HG03103 (cell line): ENCODE results near the gene SORCS2.
"Not testable (repeated sequence)": the region's sequence is repeated elsewhere in the genome, so short reads cannot be mapped to it uniquely, and the experiment has no call there.

ENCODE experiments used
- ATAC-seq: cut with Tn5 transposase; IDR thresholded peaks from one replicate; pipeline ENCODE4 v1.9.1; 2021; ENCODE audit warnings: low read depth; ENCODE audit not compliant: unreplicated experiment

SORCS2 gene

DNA sequence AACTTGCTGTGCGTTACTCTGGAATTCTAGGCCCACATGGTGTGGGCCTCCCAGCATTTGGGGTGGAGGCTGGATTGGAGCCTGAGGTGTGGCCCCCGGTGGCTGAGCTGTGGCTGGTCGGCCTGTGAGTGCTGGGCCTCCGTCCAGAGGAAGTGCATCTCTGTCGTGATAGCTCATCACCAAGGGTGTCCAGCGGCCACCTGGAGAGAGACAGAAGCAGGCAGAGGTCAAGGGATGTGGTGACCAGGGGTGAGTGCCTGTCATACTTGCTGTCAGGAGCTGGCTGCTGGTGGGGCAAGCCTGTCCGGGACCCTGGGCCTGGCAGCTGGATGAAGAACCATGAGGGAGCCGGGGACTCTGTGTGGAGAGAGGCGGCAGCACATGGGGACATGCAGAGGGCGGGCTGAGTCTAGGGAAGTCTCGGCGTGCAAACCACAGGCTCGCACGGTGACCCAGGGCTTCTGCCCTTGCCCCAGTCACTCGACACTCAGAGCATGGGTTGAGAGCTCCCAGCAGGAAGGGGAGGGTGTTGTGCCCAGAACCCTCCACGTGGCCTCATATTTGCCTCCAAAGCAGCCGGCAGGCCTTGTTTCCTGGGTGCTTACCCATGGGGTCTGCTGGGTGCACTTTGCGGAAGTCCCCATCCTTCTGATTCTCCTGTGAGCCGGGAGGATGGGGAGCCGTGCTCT is 6.2 kb downstream of the SORCS2 start:
- no peak for ATAC-seq

DNA sequence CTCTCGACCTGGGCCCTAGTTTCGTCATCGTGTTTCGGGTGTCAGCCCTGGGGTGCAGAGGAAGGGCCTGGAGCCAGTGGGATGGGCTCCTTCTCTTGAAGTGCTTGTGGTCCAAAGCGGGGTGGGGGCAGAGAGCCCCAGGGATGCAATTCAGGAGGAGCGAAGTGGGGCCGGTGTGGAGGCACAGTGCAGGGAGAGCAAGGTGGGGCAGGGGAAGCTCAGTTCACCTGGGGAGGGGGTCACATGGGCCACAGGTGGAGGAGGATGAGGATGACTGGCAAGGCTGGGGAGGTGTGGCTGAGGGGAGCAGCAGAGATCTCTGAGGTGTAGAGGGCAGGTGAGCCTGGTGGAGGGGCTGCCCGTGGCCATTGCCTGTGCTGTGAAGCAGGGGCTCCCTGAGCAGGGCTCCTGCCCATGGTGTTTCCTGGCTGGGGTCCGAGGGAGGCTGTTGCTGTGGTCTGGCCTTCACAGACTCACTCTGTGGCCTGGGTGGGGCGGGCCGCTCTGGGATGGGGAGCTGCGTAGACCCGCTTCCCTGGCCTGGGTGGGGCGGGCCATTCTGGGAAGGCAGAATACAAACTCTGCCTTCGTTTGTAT is 6.9 kb downstream of the SORCS2 start:
- no peak for ATAC-seq

DNA sequence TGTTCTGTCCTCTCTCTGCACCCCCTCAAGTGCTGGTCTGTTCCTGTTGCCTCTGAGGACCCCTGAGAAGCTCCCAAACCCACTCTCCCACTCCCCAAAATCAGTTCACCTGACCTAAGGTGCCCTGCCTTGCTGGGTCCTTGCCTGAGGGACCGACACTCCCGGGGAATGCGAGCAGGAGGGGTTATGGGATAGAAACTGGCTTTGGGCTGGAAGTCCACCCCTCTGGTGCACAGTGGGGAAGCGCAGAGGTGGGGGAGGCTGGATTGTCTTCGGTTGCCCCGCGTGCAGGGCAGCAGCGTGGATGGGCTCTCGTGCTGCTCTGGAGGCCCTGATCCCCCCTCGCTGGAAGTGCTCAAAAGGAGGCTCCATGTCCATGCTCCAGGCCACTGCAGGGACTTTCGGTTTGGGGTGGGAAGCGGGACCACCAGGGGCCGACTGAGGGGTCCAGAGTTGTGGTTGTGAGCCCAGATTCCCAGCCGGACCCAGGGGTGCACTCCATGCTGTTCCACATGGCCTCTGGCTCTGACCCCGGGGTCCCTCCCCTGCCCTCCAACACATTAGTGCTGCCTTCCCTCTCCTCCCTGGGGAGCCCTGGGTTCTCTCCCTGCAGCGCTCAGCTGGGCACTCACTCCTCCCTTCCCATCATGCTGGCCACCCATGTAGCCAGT is 7.6 kb downstream of the SORCS2 start:
- ATAC-seq = no peak

DNA sequence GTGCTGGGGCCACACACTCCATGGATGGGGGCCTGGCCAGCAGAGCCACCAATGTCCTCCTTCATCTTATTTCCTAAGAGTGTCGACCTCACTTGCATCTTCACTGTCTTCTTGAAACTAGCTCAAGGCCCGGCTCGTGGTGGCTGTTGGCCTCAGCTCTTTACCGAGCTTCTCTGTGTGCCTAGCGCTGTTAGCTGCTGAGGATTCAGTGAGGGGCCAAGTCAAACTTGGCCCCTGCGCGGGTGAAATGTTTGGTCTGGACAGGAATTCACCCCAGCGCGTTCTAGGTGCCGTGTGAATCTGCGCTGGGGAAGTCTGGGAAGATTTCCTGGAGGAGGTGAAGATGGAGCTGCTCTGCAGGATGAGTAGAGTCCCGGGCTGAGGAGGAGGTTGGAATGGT is 8.5 kb downstream of the SORCS2 start:
- no peak for ATAC-seq

DNA sequence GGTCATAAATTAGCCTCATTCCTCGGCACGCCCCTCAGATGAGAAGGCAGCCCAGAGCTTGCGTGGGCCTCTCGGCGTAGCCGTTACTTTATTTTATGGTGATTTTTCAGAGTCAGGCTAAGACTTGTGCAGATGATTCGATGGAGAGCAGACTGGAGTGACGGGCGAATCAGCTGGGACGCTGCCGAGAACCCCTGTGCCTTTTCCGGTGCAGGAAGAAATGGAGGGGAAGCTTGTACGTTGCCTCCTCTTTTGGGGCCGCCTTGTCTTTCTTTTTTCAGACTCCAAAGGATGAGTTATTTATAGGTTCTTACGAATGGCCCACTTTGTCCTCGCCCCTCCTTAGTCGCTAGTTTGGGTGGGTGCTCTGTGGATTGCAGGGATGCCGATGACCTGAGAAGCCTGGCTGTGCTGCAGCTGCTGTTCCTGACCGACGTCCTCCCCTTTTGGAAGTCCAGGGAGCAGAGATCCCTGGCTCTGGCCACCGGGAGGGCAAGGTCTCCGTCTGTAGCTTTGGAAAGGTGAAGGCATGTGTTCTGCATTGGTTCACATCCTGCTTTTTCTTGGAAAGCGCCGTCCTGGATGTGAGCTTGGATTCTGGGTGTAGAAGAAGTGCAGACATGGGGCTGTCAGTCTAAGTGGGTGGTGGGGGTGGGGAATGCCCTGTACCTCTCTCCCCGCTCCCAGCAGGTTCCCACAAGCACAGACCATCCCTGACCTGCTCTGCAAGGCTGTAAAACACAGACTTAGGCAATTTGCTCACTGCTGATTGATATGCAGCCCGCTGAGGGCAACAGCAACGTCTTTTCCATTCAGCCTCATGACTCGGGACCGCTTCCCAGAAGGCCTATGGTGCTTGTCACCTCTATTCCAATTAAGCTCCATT is 9.3 kb downstream of the SORCS2 start:
- no peak for ATAC-seq

DNA sequence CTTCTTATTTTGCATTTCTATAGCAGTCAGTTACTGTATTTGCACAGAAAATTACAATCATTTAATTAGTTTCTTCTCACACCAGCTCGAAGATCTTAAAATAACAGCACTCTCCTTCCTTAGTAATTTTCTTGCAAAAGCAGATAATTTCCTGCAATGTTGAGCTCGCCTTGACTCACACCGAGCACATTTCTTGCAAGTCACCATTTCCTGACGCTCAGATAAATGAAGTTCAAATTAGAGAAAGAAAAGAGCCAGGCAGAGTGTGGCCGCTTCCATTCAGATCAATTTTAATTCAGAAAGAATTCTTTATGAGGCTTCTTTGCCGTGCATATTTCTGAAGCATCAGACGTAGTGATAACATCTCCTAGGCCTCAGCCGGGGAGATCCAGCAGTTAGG is 10.1 kb downstream of the SORCS2 start:
- ATAC-seq = no peak

DNA sequence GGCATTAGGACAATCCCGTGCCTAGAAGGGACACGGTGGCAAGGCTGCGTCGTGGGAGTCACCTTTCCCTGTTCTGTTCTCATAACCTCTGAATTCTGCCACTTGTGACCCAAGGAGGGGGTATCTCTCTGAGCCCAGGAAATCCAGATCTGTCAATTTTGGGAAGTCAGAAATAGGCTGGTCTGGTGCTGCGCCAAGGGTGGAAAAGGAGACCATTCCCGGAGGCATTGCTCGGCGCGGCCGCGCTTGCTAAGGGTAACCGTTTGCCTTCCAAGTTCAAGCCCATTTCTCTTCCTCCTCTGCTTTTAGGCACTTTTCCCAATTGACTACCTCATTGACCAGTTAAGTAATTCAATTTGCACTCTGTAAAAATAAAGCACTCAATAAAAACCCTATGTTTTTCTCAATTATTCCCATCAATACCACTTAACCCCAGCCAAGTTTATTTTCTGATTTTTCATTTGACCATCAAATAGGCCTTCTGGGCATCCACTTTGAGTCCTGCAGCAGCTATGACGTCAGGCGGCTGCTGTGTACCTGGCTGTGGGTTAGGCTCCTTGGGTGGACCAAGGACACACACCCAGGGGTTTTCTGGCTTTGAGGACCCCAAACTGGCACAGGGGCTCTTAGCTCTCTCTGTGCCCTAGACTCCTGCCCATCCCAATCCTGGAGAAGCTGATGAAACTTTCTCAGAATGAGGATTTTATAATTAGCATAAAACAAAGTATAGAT is 12.5 kb downstream of the SORCS2 start:
- ATAC-seq = no peak

DNA sequence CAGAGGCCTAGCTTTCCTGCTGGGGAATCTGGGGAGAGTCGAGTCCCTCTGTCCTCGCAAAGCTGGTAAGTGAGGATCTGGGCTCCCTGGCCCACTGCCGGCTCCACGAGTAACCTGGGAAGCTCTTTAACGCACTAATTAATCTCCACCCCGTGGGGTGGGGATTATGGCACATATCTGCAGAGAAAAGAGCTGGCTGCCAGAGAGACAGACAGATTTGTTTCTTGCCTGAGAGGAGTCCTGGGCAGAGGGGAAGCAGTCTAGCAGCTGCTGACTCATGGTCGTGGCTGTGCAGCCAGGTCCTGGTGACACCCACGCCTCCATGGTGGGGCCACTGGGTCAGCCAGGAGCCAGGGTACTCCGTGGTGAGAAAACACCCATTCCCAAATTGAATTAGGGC is 14.0 kb downstream of the SORCS2 start:
- ATAC-seq = no peak

DNA sequence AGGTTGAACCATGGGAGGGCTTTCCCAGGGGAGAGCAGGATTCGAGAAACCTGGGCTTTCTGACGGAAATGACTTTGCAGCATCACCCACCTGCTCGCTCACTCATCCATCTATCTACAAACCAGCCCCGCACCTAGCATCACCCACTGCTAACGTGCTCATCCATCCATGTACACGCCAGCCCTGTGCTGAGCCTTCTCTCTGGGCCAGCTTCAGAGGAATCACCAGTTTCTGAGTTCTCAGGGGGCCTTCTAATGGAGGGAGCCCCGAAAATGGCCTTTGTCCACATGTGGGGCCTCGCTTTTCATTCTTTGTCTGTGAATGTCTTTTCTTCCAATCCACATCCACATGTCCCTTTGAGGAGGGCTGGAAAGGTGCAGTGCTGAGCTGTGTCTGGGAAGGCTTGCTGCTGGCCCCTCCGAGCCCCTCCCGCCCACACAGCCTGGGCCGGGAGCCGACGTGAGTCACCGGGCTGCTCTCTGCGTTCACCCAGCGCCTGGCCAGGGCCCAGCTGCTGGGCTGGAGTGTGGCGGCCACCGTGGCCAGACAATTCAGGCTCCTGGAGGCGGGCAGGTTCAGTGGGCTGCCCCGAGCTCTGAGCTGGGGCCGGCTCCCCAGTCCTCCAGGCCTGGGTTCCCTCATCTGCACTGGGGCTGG is 14.7 kb downstream of the SORCS2 start:
- no peak for ATAC-seq

DNA sequence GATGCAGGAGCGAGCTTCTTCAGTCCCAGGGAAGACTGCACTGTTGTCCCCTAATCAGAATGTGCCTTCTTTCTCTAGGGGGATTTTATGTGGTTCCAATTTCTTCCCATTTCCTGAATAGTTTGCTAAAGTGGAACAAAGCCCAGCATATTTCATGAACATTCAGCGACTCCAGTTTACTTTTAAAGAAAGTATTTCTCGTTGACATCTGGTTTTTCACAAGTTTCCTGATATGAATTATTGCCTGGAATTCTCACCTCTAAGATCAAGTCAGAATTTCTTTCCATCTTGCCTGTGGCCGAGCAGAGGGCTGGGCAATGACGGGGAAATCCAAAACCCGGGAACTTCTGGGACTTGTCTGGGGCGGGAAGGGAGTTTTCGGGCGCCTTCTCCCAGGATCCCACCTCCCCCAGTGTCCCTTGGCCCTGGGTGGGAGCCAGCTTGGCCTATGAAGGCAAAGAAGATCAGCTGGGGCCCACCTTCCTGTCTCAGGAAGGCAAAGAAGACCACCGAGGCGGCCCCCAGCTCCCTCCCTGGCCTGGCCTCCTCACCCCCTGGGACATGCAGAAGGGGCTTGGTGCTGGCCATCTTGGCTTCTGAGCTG is 15.4 kb downstream of the SORCS2 start:
- no peak for ATAC-seq

DNA sequence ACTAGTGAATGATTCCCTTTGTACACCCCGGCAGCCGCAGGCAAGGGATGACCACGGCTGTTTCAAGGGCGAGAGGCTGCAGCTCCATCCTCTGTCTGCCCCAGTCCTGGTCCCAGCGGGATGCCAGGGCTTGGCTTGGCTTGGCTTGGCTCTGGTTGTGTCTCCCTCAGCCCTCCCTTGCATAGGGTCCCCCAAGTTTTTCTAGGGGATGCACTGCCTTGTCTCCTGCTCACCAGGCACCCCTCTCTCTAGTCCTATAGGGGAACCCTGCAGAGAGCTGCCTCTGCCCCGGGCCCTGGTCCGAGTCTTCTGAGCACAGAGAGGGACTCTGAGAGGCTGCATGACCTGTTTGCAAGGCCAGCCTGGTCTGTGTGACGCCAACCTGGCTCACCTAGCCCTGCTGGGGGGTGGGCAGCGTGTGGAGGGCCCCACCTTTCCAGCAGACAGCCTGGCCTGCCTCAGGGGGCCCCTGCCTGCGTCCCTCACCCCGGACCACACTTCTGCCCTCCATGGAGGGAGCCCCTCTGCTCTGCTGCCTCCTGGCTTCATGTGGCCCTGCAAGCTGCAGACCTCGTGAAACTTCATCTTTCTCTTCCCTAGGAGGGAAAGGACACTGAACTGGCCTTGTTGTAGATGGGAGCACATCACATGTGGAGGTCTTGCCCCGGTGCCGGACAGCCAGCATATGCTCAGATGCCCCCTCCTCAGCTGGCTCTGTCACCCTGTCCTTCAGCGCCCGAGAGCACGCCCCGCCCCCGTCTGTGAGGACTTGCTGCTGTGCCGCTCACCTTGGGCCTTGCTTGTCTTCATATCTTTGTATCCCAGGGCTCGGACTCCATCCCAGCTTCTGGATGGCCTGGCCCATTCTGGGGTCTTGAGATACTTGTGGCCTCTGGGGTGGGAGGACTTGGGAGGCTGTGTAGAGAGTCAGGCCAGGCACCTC is 16.4 kb downstream of the SORCS2 start:
- no peak for ATAC-seq

DNA sequence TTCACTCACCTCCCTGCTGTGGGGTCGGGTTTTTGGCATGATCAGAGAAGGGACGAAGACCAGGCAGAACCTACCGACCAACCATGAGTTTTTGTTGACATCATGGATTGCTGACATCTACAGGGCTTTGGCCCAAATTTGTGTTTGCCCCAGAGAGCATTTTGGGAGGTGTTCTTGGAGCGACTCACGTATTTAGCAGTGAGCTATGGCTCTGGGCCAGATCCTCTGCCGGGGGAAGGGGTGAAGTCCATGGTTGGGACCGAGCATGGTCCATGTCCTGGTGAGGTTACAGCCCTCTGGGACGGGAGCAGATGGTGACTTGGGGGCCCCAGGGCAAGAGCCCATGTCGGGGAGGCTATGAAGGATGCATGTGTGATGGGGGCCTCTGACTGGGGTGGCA is 17.4 kb downstream of the SORCS2 start:
- ATAC-seq = no peak

DNA sequence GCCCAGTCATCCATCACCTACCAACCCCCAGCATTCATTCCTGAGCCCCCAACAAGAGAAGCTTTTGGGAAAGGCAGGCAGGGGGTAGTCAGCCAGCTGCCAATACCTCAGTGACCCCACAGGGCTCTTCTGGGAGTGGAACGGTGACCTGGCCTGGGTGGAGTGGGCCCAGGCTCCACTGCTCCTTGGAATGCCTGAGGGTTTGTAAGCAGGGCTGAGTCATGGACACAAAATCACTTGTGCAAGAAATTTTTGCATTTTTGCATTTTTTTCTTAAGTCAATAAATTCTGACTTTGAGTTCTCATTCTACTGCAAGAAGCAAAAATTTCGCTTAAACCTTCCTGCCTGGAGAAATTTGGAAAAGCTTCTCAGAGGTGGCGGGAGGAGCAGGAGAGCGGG is 18.5 kb downstream of the SORCS2 start:
- ATAC-seq = no peak

DNA sequence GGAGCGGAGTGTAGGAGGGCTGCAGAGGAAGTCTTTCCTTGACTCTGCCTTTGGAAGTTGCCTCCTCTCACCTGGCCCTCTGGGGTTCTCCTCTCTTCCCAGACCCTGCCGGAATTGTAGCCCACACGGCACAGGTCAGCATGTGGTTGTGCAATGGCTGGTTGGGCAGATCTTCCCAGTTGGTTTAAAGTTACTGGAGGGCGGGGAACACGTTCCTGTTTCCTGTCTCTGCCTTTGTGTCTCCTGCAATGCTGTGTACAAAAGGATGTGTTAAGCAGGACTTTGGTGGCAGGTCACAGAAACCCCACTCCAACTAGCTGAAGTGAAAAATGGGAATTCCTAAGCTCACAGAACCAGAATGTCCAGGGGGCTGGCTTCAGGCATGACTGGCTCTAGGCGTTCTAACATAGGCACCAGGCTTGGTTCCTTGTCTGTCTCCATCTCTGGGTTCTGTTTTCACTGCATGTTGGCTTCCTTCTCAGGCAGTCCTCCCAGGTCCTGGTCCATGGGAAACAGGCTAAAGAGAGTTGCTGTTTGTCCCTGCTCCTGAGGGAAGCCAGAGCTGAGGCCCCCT is 19.9 kb downstream of the SORCS2 start:
- no peak for ATAC-seq

DNA sequence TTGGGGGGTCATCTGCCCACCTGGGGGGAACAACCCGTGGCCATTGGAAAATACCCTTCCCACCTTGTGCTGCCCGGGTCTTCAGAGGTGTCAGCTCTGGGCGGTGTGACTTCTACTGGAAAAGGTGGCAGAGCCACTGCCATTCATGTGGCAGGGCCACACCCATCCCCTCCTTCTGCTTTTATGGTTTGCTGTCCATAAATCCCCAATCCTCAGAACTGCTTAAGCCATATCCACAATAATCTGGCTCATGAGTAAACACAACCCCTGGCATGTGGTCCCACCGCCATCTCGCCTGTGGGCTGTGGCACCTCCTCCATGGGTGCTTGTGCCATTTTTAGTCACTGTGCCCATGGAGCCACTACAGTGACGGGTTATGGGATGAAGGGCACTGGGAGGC is 20.6 kb downstream of the SORCS2 start:
- no peak for ATAC-seq

DNA sequence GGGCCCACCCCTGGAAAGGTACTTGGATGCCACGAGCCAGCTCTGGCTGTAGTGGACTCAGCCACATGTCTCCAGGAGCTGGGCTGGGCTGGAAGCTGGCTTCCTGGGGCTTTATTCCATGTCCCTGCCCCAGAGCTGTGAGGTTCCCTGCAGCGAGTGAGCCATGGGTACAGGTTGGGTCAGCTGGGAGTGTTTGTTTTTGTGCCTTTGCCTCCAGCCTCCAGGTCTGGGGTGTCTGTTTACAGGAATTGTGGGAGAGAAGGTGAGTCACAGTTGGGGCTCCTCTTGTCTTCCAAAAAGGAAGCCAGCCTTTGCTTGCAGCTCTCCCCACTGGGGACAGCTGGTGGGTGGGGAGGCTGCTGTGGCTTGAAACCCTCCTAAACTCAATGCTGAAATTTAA is 21.5 kb downstream of the SORCS2 start:
- ATAC-seq = no peak

DNA sequence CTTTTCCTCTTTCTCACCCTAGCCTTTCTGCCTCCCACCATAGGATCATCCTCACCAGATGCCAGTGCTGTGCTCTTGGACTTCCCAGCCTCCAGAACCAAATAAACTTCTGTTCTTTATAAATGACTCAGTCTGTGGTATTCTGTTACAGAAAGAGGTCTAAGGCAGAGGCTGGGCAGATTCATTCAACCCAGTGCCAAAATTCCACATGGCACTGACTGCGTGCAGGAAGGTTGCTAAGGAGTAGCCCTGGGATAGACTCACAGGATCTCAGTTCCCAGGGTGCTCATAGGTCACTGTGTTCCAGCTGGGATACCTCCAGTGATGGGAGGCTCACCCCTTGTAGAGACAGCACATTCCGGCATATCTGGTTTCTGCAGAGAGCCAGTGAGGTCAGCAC is 22.0 kb downstream of the SORCS2 start:
- no peak for ATAC-seq

DNA sequence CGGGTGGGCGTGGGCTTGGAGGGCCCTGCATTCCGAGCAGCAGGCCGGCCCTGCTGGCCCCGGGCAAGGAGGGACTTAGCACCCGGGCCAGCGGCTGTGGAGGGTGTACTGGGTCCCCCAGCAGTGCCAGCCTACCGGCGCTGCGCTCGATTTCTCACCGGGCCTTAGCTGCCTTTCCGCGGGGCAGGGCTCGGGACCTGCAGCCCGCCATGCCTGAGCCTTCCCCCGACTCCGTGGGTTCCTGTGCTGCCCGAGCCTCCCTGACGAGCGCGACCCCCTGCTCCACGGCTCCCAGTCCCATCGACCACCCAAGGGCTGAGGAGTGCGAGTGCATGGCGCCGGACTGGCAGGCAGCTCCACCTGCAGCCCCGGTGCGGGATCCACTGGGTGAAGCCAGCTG is 22.8 kb downstream of the SORCS2 start:
- not testable (repeated sequence) for ATAC-seq
